GM21526 (cell line): ENCODE results near the gene PRR7.

Source experiments
- ATAC-seq: cut with Tn5 transposase; IDR thresholded peaks from one replicate; pipeline ENCODE4 v1.9.1; 2021; ENCODE audit warnings: moderate library complexity; ENCODE audit not compliant: unreplicated experiment, low FRiP score

The PRR7 gene

DNA sequence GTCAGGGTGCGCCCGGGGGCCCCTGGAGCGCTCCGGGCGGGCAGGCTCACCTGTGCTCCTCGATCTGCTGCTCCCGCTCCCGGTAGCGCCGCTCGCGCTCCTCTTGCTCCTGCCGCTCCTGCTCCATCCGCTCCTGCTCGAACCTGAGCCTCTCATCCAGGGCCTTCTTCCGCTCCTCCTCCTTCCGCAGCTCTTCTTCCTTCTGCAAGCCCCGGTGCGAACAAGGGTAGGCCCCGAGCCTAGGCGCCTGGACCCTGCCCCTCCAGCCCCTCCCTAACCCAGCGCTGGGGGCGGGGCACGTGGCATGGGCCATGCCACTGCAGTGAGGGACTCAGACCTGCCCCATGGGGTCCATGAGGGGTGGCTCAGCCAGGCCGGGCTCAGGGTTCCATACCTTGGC is 20.2 kb downstream of the PRR7 start:
- no peak for ATAC-seq

DNA sequence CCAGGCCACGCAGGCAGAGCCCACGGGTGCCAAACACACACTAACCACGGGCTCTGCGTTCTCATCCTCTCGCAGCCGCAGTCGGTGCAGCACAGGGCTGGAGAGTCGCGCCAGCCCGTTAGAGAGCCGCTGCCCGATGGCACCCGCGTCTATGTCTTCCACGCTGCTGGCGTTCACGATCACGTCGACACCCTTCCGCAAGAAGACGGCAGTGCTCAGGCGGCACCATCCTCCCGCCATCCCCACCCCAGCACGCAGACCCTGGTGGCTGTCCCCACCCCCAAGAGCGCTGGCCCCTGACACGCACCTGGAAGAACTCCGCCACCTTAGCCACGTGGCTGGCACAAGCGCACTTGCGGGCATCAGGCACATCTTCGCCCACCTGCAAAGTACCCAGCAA is 20.8 kb downstream of the PRR7 start:
- no peak for ATAC-seq

DNA sequence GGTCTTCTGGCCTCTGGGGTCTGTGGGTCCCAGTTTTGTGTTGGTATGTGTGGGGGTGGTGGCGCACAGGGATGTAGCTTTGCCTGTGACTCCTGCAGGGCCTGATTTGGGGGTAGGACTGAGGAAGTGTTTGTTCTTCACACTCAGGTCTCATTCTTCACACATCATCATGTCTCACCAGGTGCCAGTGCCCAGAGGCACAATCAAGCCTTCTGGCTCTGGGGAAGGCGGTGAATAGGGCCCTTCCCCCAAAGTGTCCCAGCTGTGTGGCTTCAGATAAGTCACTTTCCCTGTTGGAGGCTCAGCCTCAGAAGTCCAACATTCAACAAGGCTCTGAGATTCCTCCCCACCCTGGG is 21.7 kb downstream of the PRR7 start:
- ATAC-seq, result no peak

DNA sequence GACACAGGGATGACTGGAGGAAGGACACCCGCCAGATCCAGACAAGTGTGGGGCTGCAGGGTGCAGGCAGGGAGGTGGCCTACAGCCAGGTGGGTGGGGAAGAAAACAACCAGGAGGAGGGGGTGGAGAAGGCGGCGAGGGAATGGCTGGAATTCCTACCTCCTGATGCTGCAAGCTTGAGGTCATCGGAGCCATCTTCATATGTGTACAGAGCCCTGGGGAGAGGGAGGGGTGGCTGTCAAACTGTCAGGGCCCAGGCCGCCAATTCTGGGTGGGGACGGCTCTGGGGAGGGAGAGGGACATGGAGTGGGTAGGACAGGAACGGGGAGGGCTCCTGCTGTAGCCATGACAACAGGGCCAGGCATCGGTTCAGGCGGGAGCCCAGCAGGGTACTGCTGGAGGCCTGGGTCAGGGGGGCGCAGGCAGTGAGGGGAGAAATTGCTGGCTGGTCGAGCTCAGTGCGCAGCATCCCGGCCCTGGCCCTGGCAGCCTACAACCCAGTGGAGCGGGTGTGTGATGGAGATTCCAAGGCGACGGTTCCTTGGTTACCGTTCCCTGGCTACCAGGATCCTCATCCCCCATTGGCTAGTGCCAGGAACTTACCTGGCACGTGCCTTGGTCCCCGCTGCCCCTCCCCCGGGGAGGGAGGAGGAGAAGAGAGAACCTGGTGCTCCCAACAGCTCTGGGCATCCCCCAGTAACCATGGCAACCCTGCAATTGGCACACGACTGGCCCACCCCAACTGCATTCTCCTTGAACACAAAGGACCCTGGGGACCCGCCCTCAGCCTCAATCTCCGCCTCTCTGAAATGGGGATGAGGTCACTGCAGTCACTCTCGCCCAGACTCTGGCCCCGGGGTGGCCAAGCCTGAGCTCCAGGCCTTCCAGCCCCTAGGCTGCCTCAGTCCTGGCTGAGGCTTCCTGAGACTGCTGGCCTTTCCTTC is 22.3 kb downstream of the PRR7 start:
- no peak for ATAC-seq

DNA sequence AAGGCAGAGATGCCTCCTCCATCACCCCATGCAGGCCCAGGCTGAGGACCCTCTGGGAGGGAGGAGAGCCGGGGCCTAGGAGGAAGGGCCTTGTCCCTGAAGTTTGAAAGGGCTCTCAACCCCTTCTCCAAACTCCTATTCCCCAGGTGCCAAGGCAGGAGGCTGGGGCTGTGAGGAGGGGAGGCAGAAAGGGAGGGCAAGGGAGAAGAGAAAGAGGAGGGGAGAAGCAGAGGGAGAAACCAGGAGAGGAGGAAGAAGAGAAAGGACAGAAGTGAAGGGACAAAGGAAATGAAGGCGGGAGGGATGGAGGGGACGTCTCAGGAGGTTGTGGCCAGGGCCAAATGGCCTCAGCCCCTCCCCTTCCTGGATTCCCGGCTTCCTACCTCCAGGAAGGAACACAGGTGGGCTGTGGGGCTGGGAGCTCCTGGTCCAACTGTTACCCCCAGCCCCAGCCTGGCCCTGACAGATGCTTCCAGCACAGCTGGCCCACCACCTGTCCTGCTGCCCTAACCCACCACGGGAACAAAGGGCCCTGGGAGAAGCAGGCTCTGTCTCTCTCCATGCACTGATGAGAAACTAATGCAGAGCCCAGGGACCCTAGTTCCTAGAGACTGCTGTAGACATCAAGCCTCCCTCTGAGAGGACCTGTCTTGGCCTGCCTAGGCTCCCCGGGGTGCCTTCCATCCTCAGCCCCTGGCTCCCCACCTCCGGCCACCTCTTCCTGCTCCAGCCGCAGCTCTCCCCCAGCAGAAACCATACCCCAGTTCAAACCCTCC is 23.3 kb downstream of the PRR7 start:
- ATAC-seq, result no peak

DNA sequence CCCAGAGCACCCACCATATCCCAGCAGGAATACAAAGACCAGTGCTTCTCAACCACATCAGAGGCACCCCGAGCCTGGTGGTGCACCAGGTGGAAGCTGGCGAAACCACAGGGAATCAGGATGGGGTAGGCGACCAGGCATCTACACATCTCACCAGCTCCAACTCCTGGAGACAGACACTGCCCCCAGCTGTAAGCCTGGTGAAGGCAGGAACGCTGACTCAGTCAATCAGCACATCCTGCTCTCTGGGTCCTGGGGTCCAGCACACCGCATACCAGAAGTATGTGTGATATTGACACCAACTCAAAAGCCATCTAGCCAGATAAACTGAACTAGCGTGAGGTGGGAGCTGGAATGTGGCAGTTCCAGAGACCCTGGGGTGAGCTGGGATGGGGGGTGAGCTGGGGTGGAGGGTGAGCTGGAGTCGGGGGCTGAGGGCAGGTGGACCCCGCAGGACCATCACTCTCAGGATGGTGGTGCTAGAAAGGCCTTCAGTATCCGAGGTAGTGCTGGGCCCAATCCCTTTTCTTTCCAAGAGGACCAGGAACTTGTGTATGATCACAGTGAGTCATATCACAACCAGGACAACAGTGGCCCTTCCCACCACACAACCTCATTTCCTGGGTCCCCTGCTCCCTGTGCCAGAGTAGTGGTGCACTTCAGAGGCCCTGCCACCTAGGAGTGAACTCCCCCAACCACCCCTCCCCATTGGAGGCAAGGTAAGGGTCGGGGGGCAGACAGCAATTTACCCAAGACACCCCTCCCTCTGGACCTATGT is 24.3 kb downstream of the PRR7 start:
- no peak for ATAC-seq

DNA sequence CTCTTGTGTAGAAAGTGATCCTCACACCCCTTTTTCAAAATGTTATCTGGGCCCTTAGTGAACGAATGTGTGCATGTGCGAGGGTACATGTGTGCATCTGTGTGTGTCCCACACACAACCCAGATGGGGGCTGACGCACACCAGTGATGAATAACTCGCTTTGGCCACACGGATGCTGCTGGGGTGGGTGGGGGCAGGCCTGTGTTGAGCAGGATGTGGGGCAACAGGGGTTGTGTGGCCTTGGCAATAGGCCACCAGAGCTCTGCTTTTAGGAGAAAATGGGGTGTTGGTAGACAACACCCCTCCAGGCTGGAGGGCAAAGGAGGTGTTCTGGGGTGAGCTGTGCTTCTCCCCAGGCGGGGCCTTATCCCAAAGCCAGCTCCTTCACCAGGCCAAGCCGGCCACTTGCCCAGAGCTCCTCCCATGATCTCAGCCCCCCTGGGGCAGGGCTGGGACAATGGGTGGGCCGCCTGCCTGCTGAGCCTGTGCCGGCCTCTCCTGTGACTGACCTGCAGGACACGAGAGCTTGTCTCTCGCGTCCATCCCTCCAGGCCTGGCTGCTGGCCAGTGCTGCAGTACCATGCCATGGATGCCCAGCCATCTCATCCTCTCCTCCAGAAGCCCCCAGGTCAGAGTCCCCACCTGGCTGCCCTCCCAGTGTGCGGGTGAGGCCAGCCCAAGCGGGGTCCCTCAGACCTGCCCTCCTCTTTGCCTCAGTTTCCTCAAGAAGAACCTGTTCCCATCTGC is 25.2 kb downstream of the PRR7 start:
- no peak for ATAC-seq

DNA sequence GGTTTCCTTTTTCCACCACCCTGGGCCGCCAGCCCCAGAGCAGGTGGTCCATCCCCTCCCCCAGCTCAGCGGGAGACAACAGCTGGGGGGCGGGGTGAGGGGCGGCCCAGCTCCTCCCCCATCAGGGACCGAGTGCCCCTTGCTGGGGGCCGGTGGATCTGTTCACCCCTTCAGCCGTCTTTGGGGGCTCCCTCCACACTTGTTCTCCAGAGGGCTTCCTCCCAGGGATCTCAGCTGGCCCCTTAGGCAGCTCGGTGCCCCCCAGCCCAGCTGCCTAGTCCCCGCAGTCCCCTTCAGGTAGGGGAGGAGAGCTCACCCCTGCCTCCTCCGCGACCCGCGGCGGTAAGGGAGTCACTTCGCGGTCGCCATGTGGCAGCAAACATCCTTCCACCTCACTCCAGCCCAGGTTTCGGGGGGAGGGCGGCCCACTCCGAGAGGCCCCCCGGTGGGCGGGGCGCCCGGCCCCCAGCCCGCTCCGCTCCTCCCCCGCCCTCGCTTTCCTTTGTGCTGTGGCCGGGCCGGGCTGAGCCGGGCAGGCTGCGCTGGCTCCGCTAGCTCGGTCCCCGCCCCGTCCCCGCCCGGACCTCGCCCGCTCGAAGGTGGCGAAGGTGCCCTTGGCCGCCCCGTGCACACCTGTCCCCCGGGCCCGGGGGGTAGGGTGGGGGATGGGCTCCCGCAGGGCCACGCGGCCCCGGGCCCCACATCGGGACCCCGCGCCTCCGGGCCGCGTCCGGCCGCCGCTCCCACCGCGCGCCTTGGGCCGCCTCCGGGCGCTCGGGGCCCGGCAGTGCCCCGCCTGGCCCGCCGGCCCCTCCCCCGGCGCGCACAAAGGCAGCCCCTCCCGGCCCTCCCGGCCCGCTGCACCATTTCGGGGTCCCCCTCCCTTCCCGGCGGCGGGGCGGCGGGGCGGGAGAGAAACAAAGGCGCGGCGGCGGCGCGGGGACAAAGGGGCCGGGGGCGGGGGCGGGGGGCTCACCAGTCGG is 26.1 kb downstream of the PRR7 start:
- no peak for ATAC-seq

DNA sequence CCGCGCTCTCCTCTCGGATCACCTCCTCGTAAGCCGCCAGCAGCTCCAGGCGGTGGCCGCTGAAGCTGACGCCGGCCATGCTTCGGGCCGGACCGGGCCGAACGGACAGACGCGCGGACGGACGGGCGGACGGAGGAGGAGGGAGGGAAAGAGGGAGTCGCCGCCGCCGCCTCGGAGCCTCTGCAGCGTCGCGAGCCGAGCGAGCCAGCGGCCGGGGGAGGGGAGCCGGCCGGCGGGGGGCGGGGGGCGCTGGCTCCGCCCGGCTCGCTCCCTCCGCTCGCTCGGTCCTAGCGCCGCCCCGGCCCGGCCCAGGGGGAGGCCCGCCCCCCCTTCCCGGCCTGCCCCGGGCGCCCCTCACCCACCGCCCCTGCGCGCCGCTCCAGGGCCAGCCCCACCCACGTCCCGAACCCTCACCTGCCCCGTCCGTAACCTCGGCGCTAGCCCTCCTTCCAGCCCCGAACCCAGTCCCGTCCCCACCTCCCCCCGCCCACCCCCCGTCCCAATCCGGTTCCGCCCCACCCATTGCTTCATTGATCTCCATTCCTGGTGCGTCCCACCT is 26.9 kb downstream of the PRR7 start, which contains the start of gene DBN1:
Gene DBN1 (minus strand): TSS at position 192 of the 559 bp plus-strand sequence. CDS start 113 bp downstream, at position 79.
- no peak for ATAC-seq

DNA sequence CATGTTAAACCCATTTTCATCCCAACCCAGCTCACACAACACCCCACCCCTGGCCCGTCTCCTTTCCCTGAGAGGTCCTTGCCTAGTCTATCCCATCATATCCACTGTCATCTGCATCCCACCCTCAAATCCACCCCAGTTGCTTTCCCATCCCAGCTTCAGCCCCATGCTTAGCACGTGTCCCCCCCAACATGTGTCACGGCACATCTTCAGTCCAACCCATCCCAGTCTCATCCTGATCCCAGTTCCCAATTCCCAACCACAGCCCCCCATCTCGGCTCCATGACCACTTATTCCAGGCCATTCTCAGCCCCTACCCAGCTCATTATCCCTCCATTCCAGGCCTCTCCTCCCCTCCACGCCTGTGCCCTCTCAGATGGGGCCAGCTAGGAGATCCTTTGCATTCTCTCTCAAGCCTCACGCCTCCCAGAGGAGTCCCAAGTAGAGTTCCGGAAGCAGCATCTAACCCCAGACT is 27.4 kb downstream of the PRR7 start:
- ATAC-seq, result no peak

DNA sequence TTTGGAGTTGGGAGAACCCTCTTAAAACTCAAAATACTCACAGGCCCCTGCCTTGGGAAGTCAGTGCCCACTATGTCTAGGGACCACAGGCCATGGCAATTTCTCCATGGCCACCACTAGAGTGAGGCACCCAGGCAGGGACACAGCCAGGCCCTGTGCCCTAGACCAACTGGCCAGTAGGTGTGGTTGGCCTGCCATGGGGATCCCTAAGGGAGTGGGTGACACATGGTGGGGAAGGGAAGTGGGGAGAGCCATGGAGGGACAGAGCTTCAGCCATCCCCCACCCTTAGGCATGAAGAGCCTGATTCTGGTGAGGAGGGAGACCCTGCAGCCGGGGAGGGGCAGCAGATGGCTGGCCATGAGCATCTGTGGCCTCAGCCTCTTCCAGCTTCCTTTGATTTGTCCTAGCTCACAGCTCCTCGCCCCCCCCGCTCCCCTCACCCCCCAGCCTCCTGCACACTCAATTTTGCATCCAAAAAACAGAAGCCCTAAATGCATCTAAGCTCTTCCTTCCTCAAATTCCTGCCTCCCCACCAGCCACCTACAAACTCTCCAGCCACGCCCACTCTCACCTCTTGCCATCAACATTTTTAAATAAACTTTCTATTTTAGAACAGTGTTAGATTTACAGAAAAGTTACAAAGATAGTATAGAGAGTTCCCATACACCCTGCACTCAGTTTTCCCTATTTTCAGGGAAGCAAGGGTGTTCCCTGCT is 28.4 kb downstream of the PRR7 start:
- ATAC-seq, result no peak

DNA sequence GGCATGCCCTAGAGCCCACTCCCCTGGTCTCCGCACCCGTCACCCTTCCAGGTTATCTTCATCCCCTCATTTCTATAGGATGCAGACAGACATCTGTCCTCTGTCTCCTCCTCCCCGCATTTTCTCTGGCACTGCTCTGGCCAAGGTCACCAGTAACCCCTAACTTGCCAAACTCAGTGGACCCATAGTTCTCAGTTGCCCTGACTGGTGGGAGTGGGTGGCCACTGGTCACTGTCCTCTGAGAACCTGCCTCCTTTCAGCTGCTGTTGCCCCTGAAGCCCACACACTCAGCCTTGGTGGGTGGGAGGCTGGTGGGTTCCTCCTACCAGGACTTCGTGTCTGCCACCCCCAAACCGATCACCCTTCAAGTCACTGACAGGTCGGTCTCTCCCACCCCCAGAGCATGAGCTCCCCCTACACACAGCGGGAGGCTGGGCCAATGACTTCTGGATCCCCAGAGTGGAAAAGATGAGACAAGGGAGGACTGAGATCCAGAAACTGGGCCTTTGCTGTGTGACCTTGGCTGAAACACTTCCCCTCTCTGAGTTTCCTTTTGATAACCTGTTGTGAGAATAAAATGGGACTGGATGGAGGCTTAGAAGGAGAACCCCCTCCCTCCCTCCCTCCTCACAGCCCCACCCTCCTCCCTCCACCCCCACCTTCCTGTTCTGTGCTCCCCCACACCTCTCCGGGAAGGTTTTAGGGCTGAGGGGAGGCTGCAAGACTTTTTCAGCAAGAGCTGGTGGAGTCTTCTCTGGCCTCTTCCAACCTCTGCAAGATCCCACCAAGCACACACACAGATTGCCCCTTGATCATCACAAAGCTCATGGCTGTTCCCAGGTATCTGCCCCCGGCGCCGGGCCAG is 29.2 kb downstream of the PRR7 start:
- ATAC-seq, result no peak

DNA sequence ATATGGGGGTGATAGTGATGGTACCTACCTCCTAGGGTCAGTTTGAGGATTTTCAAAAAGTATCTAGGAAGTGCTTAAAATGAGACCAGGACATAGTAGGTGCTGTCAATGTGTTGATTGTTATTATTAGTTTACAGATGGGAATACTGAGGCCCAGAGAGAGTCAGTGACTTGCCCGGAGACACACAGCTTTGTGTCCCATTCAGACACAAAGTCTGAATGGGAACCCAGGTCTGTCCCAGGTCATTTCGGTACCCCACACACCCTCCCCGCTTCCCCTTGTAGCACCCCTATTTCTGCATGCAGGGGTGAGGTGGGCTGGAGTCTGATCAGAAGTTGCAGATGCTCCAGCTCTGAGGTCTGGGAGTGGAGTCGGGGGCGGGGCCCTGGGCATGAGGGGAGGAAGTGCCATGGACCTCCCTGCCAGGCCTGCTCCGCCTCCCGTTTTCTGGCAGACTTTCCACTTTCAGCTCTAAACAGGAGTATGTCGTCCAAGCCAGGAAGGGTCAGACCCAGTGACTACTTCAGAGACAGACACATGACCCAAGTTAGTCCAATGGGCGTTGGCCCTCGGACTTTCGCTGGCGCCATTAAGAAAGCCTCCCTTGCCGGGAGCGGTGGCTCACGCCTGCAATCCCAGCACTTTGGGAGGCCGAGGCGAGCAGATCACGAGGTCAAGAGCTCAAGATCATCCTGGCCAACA is 30.1 kb downstream of the PRR7 start:
- ATAC-seq, result no peak

DNA sequence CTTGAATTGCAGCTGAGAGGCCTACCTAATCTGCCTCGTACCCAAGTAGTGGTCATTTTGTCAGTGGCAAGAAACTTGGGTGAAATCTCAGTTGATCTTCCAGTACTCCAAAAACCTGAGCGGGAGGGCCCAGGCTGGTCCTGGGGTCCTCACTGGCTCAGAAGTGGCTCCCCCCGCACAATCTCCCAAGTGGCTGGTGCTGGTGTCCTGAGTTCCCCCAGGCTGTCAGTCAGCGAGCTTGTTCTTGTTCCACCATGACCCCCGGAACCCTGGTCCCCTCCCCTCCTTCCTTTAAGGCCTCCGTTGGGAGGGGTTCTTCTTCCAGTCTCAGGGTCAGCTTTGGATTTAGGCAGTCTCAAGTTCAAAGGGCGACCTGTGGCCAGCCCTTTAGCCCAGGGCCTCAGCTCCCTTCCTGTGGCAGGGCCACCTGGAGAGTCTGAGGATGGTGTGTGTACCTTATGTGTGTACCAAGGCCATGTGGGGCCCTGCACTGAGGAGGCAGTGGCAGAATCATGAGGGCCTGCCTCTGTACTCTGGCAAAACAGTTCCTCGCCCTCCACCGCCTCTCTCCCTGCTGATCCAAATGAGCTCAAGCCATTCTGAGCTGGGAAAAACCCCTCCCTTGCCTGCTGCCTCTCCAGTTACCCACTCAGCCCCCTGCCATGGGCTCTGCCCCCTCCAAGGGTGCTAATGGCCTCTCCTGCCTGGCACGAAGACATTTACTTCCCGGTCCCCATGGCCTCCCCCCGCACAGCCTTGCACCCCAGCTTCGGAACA is 31.3 kb downstream of the PRR7 start:
- ATAC-seq, result no peak

DNA sequence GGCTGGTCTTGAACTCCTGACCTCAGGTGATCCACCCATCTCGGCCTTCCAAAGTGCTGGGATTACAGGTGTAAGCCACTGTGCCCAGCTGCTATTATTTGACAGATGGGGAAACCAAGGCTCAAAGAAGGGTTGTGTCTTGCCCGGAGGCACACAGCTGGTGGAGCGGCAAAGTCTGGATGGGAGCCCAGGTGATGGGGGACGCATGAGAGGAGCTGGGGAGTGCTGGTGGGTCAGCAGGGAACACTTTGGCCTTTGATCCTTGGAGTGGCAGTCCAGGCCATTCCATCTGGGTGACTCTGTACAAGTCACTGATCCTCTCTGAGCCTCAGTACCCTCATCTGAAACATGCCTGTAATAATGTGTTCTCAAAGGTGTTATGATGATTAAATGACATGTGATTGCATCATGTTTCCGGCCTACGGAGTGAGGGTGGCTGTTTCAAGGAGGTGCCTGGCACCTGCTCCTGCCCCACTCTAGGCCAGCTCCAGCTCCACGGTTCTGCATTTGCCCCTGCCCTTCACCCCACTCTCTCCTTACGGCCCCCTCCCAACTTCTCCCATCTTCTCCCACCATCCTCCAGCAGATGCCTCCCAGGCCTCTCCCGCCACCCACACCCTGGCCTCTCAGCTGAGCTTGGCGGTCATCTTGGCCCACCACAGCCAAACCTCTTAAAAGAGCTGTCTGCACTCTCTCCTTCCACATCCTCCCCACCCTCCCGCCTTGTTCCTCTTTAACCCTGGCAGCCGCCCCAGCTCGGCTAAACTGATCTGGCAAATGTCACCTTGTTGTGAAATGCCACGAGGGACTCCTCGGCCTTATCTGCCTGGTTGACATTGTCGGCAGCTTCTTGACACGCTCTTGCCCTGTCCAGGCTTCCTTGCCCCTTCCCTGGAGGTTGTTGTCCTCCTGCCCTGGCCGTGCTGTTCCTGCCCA is 32.4 kb downstream of the PRR7 start:
- ATAC-seq, result no peak
